Natural killer cell treated with Interleukin-12 subunit alpha and Interleukin-12 subunit beta and Interleukin-15 and Interleukin-18, amount 100 ng/mL, for 72 hours (primary cell): ENCODE results near the gene RAMP1. TPM values are rescaled to one million over a fixed set of nuclear protein-coding genes. Genes with fewer than 3 reads are reported as not detected.
A peak's percentile ranks its signal among the peaks of the same experiment; 100 is the strongest.

Experiments used
- ATAC-seq, 2 donors: fragments of 150-1000 bp; cut with Tn5 transposase in 1 of 2; sonication (Bioruptor Pico), chemical (Tn5 transposase) in 1 of 2; 2 replicates each; pipeline ENCODE4 v1.10.0; 2021
- DNase-seq: peaks from one replicate; pipeline ENCODE4 v3.0.0; 2022; ENCODE audit warnings: low spot score
- H3K27ac Mint-ChIP-seq, 2 donors: 1 replicate in 1 of 2; 2 replicates in 1 of 2; pipeline ENCODE4 v1.8.0; 2022; ENCODE audit warnings: mixed read lengths in 2 of 2, mild to moderate bottlenecking in 1 of 2, moderate library complexity in 1 of 2
- H3K27me3 Mint-ChIP-seq, 2 donors: 1 replicate in 1 of 2; 2 replicates in 1 of 2; pipeline ENCODE4 v1.8.0; 2022; ENCODE audit warnings: mixed read lengths in 2 of 2
- H3K36me3 Mint-ChIP-seq: one replicate; pipeline ENCODE4 v1.8.0; 2022; ENCODE audit warnings: mixed read lengths
- H3K4me1 Mint-ChIP-seq, 2 donors: 1 replicate in 1 of 2; 2 replicates in 1 of 2; pipeline ENCODE4 v1.8.0; 2022; ENCODE audit warnings: low read depth in 2 of 2, mixed read lengths in 2 of 2, mild to moderate bottlenecking in 1 of 2
- H3K4me3 Mint-ChIP-seq: one replicate; pipeline ENCODE4 v1.8.0; 2022; ENCODE audit warnings: mixed read lengths
- H3K9me3 Mint-ChIP-seq: 2 replicates; pipeline ENCODE4 v1.8.0; 2022; ENCODE audit warnings: mixed read lengths
- total RNA-seq, 2 donors: library from RNA; stranded (reverse); gene quantifications; one replicate each; pipeline ENCODE4 v1.2.3, GENCODE V29; 2022

Gene RAMP1
- total RNA-seq, 2 donors from 2014 or later = 1.5 to 7.4 TPM

DNA sequence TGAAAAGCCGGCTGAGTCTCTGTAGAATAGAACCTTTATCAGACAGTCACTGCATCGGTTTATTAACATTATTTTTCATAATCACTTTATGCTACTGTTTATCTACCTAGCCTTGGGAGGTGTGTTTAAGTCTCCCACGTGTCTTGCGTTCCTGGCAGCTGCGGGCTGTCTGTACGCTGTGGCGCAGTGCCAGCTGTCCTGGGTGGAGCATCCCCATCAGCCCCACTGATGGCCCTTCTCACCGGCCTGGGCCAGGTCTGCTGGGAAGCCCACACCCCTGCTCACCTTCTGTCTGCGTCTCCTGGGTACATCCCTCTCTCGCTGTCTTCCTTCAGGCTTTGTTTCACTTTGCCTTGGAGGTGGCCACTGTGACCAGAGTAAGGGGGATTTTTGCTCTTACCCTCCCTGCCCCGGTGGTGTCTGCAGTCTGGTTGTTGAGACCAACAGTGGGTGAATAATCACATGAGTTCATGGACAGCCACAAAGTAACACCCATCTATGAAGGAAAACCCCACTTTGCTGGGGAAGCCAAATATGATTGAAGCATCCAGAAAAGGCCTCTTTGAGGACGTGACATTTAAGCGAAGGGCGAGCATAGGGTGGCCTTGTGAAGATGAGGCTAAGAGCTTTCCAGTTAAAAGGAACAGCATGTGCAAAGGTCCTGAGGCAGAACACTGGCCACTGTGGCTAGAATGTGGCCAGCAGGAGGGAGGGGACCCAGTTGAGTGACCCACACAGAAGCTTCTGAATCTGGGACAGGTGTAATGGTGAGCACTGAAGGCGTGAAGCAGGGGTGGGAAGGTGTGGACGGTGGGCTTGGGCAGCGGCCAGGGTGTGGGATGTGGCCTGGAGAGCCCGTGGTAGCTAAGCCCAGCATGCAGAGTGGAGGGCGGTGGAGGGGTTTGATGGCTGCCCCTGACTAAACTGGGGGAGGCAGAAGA is 41.7 kb downstream of the RAMP1 start:
- Mint-ChIP-seq H3K27ac (peak overlapping the region; percentile 80 to 93), H3K4me3 (peak overlapping the region; percentile 78), H3K9me3 (no peaks in the 10 kb centered on the region), H3K27me3 (no peaks in the 10 kb centered on the region), H3K36me3 (no peaks in the 10 kb centered on the region), H3K4me1 (peaks cover 56 to 64% of the 10 kb centered on the region in 2 donors)
- peak; percentile 87 for ATAC-seq
- DNase-seq = peak; percentile 89

DNA sequence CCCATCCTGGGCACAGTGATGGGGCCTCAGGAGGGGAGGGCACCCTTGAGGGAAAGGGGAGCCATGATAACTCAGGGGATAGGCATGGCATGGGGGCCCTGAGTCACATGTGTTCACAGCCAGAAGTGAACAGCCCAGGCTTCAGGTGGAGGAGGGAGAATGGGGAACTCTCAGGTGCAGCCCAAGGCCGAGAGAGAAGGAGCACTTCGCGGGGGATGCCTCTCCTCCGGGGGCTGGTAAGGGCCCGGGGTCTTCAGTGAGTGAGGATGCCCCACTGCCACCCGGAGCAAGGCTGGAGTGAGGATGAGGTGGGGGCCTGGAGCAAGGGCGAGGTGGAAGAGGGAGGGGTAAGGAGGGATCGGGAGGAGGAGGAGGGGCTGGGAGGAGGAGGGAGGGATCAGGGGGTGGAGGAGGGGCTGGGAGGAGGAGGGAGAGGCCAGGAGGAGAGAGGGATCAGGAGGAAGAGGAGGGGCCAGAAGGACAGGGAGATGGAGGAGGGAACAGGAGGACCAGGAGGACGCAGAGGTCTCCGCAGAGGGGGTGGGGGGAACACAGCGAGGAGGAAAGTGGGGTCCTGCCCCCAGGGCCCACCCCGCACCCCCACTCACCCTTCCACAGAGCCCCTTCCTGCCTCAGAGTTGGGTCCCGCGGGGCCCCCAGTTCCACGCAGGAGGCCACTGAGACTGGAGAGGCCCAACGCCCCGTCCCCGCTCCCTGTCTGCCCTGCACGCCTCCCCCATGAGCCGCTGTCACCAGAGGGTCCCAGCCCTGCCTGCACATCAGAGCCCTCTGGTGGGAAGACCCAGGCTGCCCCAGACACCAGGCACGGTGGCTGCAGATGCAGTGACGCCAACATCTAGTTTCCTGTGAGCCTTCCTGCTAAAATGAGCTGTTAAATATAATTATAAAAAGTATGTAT is 42.8 kb downstream of the RAMP1 start:
- H3K4me3 Mint-ChIP-seq = peak overlapping the region; percentile 78
- peak; percentile 71 for DNase-seq
- no peaks in the 10 kb centered on the region for H3K27me3 Mint-ChIP-seq
- ATAC-seq = no peak
- peaks cover 3% of the 10 kb centered on the region for H3K9me3 Mint-ChIP-seq
- peak overlapping the region; percentile 80 to 93 for H3K27ac Mint-ChIP-seq
- H3K4me1 Mint-ChIP-seq = peaks cover 59 to 67% of the 10 kb centered on the region in 2 donors
- H3K36me3 Mint-ChIP-seq = peaks cover 4% of the 10 kb centered on the region

DNA sequence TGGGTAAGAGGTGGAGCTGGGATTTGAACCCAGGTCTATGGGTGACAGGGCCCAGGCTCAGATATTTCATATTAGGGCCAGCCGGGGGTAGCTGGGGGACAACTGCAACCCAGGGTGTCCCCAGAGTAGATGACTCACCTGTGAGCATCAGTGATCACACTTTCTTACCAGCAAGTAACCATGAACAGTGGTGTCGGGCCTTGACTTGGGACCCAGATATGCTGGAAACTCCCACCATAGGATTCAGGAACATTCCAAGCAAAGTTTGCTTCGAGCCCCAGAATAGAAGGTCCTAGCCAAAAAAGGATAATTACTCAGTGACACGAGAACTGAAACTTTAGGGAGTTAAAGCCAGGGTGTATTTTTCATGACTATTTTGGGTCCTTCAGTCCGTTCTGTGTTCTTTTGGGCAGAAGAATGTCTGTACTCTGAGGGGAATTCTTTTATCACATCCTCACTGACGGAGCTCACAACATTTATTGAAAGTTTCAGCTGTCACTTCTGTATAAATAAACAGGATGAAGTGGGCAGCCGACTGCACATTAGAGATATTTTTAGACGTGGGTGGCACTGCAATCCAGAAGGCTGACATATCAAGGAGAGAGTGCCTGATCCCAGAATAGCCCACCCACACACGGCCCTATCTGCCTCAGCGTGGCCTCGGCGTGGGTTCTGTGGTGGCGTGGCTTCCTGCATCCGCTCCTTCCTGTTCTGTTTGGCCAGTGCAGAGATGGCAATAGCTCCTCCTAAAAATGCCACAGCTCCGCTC is 45.6 kb downstream of the RAMP1 start:
- H3K9me3 Mint-ChIP-seq = peaks cover 7% of the 10 kb centered on the region
- H3K4me3 Mint-ChIP-seq = peak overlapping the region; percentile 69
- H3K27me3 Mint-ChIP-seq = no peaks in the 10 kb centered on the region
- peak; percentile 76 for DNase-seq
- peak overlapping the region; percentile 64 to 76 for H3K27ac Mint-ChIP-seq
- H3K4me1 Mint-ChIP-seq = peaks cover 46 to 47% of the 10 kb centered on the region in 2 donors
- peaks cover 9% of the 10 kb centered on the region for H3K36me3 Mint-ChIP-seq
- ATAC-seq = peak; percentile 48 to 53

DNA sequence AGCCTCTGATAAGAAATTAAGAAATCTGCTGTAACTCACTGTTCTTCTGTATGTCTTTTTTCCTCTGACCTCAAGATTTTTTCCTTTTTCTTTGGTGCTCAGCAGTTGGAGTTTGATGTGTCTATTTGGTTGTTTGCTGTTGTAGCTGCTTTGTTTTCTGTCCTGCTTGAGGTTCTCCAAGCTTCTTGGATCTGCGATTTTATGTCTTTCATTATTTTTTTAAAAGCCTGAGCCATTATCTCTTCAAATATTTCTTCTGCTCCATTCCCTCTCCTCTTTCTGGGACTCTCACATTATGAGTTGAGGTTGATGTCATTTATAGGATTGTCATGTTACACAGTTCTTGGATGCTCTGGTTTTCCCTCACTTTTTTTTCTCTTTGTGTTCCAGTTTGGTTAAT is 47.7 kb downstream of the RAMP1 start:
- no peaks in the 10 kb centered on the region for H3K27me3 Mint-ChIP-seq
- H3K36me3 Mint-ChIP-seq = peaks cover 17% of the 10 kb centered on the region
- H3K4me3 Mint-ChIP-seq = no peak overlapping the region
- peaks cover 7% of the 10 kb centered on the region for H3K9me3 Mint-ChIP-seq
- peak overlapping the region; percentile 64 to 76 for H3K27ac Mint-ChIP-seq
- ATAC-seq (no peak), DNase-seq (no peak)
- peaks cover 40 to 41% of the 10 kb centered on the region in 2 donors for H3K4me1 Mint-ChIP-seq

DNA sequence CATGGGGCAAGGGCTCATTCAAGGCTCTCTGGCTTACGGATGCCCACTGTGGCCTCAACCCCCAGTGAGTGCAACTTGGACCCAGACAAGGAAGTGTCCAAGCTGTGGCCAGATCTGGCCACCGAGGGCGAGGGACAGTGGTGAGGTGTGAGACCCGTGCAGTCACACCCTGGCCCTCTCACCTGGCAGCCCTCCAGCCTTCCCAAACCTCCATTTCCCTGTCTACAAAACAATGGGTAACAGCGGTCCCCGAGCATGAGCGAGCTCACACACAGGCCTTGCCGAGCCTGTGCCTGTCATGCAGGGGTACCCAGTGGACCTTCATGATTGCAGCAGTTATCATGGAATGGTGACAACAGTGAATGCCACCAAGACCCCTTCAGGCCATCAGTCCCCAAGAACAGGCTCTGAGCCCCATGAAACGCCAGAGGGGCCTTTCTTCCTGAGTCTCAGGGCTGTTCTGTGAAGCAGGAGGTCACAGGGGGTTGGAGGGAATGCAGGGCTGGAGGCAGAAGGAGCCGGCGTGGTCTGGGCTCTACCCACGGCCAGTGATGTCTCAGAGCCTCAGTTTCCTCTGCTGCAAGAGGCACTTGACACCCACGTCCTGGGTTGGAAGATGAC is 49.8 kb downstream of the RAMP1 start:
- Mint-ChIP-seq H3K27ac (no peak overlapping the region), H3K36me3 (peaks cover 17% of the 10 kb centered on the region), H3K9me3 (peaks cover 7% of the 10 kb centered on the region), H3K4me1 (peaks cover 29 to 32% of the 10 kb centered on the region in 2 donors), H3K4me3 (no peak overlapping the region), H3K27me3 (no peaks in the 10 kb centered on the region)
- no peak for ATAC-seq
- no peak for DNase-seq

DNA sequence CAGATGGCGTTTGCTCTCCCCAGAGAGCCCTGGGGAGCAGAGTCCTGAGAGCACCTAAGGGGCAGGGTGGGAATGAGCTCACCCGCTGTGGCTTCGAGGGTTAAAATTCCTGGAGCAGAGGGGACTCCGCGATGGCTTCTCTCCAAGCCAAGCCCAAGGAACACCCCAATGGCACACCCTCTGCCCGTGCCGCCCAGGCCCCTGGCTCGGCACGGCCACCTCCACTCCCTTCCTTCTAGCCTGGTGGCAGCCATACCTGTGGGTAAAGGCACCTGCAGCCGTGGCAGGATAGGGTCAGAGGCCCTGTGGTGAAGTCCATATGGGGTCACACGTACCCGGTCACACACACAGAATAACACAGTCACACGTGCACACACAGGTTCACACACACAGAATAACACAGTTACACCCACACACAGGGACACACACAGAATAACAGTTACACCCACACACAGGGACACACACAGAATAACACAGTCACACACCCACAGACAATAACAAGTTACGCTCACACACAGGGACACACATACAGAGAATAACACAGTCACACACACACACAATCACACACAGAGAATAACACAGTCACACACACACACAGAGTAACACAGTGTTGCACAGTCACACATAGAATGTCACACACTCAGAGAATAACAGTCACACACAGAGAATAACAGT is 50.5 kb downstream of the RAMP1 start:
- Mint-ChIP-seq H3K4me1 (peaks cover 30 to 31% of the 10 kb centered on the region in 2 donors), H3K36me3 (peaks cover 17% of the 10 kb centered on the region), H3K4me3 (no peak overlapping the region), H3K9me3 (peaks cover 7% of the 10 kb centered on the region), H3K27me3 (no peaks in the 10 kb centered on the region), H3K27ac (no peak overlapping the region)
- ATAC-seq = no peak
- DNase-seq = no peak

DNA sequence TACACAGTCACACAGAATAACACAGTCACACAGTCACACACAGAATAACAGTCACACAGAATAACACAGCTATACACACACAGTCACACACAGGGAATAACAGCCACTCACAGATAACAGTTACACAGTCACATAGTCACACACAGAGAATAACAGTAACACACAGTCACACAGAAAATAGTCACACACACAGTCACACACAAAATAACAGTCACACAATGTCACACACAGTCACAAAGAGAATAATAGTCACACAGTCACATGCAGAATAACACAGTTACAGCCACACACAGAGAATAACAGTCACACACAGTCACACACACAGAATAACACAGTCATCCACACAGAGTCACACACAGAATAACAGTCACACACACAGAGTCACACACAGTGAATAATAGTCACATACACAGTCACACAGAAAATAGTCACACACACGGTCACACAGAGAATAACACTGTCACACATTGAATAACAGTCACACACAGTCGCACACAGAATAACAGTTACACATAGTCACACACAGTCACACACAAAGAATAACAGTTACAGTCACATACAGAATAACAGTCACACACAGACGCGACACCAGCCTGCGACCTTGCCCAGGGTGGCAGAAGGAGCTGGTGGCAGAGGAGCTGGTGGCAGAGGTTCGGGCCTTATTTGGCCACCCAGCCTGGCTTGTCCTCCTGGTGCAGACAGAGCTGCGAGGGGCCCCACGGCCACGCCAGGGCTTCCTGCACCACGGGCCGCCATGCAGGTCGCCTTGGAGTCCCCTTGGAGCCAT is 51.3 kb downstream of the RAMP1 start:
- DNase-seq (no peak), ATAC-seq (no peak)
- Mint-ChIP-seq H3K27ac (no peak overlapping the region), H3K4me3 (no peak overlapping the region), H3K36me3 (peaks cover 17% of the 10 kb centered on the region), H3K4me1 (peaks cover 22 to 23% of the 10 kb centered on the region in 2 donors), H3K9me3 (peaks cover 7% of the 10 kb centered on the region), H3K27me3 (no peaks in the 10 kb centered on the region)

DNA sequence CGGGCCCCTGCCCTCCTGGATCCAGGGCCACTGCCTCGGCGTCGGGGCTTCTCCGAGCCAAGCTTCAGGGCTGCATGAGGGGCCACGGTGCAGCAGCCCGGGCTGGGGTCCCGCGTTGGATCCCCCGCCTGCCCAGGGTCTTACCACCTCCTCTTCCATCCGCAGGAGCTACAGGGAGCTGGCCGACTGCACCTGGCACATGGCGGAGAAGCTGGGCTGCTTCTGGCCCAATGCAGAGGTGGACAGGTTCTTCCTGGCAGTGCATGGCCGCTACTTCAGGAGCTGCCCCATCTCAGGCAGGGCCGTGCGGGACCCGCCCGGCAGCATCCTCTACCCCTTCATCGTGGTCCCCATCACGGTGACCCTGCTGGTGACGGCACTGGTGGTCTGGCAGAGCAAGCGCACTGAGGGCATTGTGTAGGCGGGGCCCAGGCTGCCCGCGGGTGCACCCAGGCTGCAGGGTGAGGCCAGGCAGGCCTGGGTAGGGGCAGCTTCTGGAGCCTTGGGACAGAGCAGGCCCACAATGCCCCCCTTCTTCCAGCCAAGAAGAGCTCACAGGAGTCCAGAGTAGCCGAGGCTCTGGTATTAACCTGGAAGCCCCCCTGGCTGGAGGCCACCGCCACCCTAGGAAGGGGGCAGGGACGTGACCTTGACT is 52.1 kb downstream of the RAMP1 start:
- Mint-ChIP-seq H3K9me3 (peaks cover 7% of the 10 kb centered on the region), H3K4me3 (no peak overlapping the region), H3K4me1 (peaks cover 14 to 24% of the 10 kb centered on the region in 2 donors), H3K27ac (no peak overlapping the region), H3K36me3 (peaks cover 17% of the 10 kb centered on the region), H3K27me3 (no peaks in the 10 kb centered on the region)
- no peak for DNase-seq
- ATAC-seq = no peak

DNA sequence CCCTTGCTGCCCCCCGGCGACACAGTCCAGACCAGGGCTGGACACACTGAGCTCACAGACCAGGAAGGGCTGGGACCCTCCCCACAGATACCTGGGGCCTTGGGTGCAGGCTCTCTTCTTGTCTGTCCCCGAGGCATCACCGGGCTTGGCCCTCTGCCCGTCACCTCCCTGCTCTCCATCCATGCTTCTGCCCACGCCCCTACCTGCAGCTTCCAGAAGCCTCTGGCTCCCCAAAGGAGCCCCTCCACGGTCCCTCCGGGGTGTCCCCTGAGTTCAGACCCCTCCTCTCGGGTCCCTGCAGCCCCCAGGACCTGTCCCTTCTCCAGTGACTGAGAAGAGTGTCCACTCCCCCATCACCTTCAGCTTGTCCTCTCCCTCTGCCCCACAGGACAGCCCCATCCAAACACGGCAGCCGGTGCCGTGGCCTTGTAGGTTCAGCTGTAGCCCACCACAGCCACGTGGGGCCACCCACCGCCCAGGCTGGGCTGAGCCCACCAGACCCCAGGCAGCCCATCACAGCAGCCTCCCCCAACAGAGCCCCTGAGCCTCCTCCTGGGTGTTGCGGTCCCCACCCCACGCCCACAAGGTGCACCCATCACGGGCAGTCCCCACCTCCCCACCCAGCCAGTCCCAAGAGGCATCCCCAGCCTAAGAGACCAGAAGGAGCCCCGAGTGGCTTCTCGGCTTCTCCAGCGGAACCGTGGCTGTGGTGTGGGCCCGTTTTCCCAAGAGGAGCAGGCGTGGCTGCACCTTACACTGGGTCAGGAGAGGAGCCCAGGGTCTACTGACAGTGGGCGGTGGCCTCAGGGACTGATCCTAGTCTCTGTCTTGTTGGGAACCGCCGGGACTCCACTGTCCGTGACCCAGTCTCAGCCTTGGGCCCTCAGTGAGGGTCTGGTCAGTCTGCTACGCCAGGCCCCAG is 53.1 kb downstream of the RAMP1 start:
- no peak overlapping the region for H3K27ac Mint-ChIP-seq
- ATAC-seq = peak in 1 of 2 donors; percentile 28
- no peaks in the 10 kb centered on the region for H3K27me3 Mint-ChIP-seq
- H3K9me3 Mint-ChIP-seq = peaks cover under 1% of the 10 kb centered on the region
- peaks cover 10% of the 10 kb centered on the region for H3K36me3 Mint-ChIP-seq
- DNase-seq = no peak
- no peak overlapping the region for H3K4me3 Mint-ChIP-seq
- peaks cover 14 to 17% of the 10 kb centered on the region in 2 donors for H3K4me1 Mint-ChIP-seq

DNA sequence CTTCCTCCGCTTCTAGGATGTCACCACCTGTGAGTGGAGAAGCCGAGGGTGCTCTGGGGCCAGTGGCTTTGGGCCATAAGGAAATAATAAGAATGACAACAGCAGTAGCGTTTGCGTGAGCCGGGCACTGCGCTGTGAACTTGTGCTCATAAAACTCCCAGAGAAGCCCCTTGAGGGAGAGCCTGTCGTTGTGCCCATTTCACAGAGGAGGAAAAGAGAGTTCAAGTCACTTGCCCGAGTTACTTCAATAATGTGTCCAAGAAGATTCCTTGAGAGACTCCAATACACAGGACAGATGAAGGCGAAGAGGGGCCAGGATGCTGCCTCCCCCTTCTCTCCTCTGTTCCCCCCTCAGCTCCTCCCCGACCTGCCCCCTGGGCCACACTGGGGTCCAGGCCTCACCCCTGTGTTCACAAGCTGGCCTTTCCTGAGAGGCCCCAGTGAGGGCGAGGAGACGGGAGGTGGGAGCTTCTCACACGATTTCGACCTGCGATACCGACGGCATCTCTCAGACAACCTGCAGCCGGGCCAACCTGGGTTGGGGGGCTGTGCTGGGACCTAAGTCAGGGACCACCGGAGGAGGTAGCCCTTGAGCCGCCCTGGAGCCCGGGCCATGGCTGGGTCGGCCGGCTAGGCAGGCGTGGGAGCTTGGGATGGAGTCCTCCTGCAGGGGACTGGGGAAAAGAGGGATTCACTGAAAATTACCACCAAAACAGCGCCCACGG is 53.9 kb downstream of the RAMP1 start:
- Mint-ChIP-seq H3K27ac (no peak overlapping the region), H3K36me3 (peaks cover 8% of the 10 kb centered on the region), H3K4me3 (no peak overlapping the region), H3K27me3 (no peaks in the 10 kb centered on the region), H3K4me1 (peaks cover 14 to 16% of the 10 kb centered on the region in 2 donors), H3K9me3 (no peaks in the 10 kb centered on the region)
- DNase-seq (no peak), ATAC-seq (no peak)
